Esophagus squamous epithelium (tissue), 5 donors: ENCODE results near the gene SHQ1. TPM values are rescaled to one million over a fixed set of nuclear protein-coding genes. Genes with fewer than 3 reads are reported as not detected.

Source experiments
- DNase-seq: peaks from one replicate; lab custom pipeline; 2025; lab: John Stamatoyannopoulos, UW
- H3K27ac ChIP-seq, 4 donors: fragments of 200-600 bp; sonication (generic); one replicate each; pipeline ENCODE4 v1.5.1; 2016 to 2019; ENCODE audit warnings: mild to moderate bottlenecking in 1 of 4
- H3K27me3 ChIP-seq, 4 donors: fragments of 200-600 bp; sonication (generic); 1 replicate in 3 of 4; 2 replicates in 1 of 4; pipeline versions ENCODE4 v1.5.1 to v1.6.0; 2017 to 2021; ENCODE audit warnings: antibody characterized with exemption in 1 of 4
- H3K36me3 ChIP-seq, 3 donors: fragments of 200-600 bp; sonication (generic); one replicate each; pipeline ENCODE4 v1.5.1; 2016 to 2019
- H3K4me1 ChIP-seq, 3 donors: fragments of 200-600 bp; sonication (generic); one replicate each; pipeline ENCODE4 v1.5.1; 2017 to 2019
- H3K4me3 ChIP-seq, 4 donors: fragments of 200-600 bp; sonication (generic); 1 replicate in 3 of 4; 2 replicates in 1 of 4; pipeline ENCODE4 v1.5.1; 2016 to 2019; ENCODE audit warnings: mild to moderate bottlenecking in 2 of 4, moderate library complexity in 1 of 4
- H3K9me3 ChIP-seq, 3 donors: fragments of 200-600 bp; sonication (generic); one replicate each; pipeline ENCODE4 v1.5.1; 2016 to 2019
- POLR2A ChIP-seq, 4 donors: fragments of 450-650 bp; IDR thresholded peaks; one replicate each; pipeline ENCODE4 v1.6.1; 2017; ENCODE audit warnings: antibody characterized with exemption in 4 of 4, mild to moderate bottlenecking in 4 of 4, moderate library complexity in 3 of 4
- WGBS, 2 donors: methylation state at CpG; one replicate each; pipeline ENCODE4 v1.1.5; 2018; 5-methylcytosine and 5-hydroxymethylcytosine counted together
- intact Hi-C: fragments of 100-400 bp; cut with DNase I; formaldehyde crosslinking; loops from one replicate; pipeline ENCODE4 v1.15.0; 2022
- total RNA-seq, 4 donors: library from RNA; depleted of rRNA; stranded (reverse); fragments of >200 nt; gene quantifications; one replicate each; pipeline ENCODE4 v1.1.0, GENCODE V29; 2016
- TF ChIP-seq, protein P1 (sequence below), 6 experiments: fragments of 450-650 bp in 4 of 6; fragments of 200-600 bp in 2 of 6; sonication (generic) in 2 of 6; IDR thresholded peaks; one replicate each; pipeline ENCODE4 v1.5.1; 2016 to 2019; ENCODE audit warnings: antibody characterized with exemption in 6 of 6, mild to moderate bottlenecking in 4 of 6, moderate library complexity in 4 of 6
- donor health status: DM: yes; HTN: yes; CAD: no.

Gene SHQ1
- total RNA-seq, 4 donors from 2014 or later, result 6.7 to 13.4 (median 12.5) TPM

DNA sequence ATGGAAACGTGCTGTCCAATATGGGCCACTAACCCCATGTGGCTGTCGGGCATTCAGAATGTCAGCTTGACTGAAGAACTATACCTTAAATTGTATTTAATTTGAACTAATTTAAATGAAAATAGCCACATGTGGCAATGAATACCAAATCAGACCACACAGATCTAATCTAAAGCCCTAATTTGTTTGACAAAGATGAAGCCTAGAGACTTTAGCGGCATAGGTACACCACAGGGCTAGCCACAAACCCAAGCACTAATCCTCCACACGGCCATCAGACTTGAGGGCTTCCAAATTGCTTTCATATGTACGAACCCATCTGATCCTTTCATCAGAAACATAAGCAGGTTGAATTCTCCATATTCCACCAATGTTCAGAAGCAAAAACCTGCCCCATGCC lies 81.4 kb downstream of the SHQ1 start:
- TF ChIP-seq, protein P1, sequence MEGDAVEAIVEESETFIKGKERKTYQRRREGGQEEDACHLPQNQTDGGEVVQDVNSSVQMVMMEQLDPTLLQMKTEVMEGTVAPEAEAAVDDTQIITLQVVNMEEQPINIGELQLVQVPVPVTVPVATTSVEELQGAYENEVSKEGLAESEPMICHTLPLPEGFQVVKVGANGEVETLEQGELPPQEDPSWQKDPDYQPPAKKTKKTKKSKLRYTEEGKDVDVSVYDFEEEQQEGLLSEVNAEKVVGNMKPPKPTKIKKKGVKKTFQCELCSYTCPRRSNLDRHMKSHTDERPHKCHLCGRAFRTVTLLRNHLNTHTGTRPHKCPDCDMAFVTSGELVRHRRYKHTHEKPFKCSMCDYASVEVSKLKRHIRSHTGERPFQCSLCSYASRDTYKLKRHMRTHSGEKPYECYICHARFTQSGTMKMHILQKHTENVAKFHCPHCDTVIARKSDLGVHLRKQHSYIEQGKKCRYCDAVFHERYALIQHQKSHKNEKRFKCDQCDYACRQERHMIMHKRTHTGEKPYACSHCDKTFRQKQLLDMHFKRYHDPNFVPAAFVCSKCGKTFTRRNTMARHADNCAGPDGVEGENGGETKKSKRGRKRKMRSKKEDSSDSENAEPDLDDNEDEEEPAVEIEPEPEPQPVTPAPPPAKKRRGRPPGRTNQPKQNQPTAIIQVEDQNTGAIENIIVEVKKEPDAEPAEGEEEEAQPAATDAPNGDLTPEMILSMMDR (IDR thresholded peaks at IDR 0.05), result no peak
- no peak for TF ChIP-seq POLR2A (IDR thresholded peaks at IDR 0.05)
- Histone ChIP-seq H3K4me3 (no peak overlapping the region), H3K4me1 (peaks cover 0 to 11% (median 0%) of the 10 kb centered on the region in 3 donors), H3K36me3 (peaks cover 0 to 15% (median 0%) of the 10 kb centered on the region in 3 donors), H3K9me3 (no peaks in the 10 kb centered on the region), H3K27me3 (no peaks in the 10 kb centered on the region), H3K27ac (no peak overlapping the region)
- WGBS, 2 donors, result 89 to 90% methylated on average over 5 of the region's 5 CpGs
- intact Hi-C loops, result no loop called here
- DNase-seq, result no peak

DNA sequence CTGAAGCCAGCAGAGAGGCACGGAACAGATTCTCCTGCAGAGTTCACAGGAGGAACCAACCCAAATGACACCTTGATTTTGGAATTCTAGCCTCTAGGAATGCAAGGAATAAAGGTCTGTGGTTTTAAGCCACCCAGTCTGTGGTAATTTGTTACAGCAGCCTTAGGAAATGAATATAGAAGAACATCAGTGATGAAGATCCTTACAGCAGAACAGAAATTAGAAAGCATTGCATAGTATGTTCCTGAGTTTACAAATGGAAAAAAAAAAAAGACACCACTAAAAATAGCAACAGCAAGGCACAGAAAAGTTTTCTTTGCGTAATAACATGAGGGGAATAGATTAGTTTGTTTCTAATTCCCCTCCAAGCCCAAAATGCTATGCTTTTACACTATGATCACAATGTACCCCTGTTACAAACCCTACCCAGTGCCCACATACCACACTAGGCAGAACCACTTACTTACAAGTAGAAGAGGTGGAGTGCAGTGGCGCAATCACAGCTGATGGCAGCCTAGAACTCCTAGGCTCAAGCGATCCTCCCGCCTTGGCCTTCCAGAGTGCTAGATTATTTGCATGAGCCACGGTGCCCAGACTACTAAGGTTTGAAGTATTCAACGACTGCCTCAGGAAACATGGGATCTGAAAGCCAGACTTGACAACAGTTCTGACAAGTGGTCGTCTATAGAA lies 84.3 kb downstream of the SHQ1 start:
- intact Hi-C loops, result no loop called here
- Histone ChIP-seq H3K27me3 (no peaks in the 10 kb centered on the region), H3K4me1 (peaks cover 0 to 11% (median 0%) of the 10 kb centered on the region in 3 donors), H3K9me3 (no peaks in the 10 kb centered on the region), H3K36me3 (peaks cover 0 to 15% (median 0%) of the 10 kb centered on the region in 3 donors), H3K4me3 (no peak overlapping the region), H3K27ac (no peak overlapping the region)
- DNase-seq, result no peak
- 84 to 86% methylated on average over 8 of the region's 8 CpGs for WGBS, 2 donors
- TF ChIP-seq POLR2A (IDR thresholded peaks at IDR 0.05), result no peak
- TF ChIP-seq, protein P1 (IDR thresholded peaks at IDR 0.05), result no peak

DNA sequence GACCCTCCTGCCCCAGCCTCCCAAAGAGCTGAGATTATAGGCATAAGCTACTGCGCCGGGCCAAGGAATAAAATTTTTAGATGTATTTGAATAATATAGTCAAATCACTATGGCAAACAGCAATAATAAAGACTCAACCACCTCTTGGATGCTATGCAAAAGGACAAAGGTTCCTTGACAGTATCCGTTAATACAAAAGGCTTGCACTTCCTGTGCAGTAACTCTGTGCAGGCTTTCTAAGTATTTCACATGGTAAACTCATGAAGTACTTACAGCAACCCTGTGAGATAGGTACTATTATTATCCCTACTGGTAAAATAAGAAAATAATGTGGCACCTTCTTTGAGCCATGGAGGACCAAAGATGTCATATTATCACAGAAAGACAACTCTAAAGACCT lies 86.8 kb downstream of the SHQ1 start:
- Histone ChIP-seq H3K27me3 (no peaks in the 10 kb centered on the region), H3K27ac (no peak overlapping the region), H3K36me3 (peaks cover 0 to 9% (median 0%) of the 10 kb centered on the region in 3 donors), H3K9me3 (no peaks in the 10 kb centered on the region), H3K4me1 (no peaks in the 10 kb centered on the region), H3K4me3 (no peak overlapping the region)
- WGBS, 2 donors, result 85 to 93% methylated on average over 3 of the region's 3 CpGs
- TF ChIP-seq, protein P1 (IDR thresholded peaks at IDR 0.05), result no peak
- TF ChIP-seq POLR2A (IDR thresholded peaks at IDR 0.05), result no peak
- intact Hi-C loops, result no loop called here
- no peak for DNase-seq

DNA sequence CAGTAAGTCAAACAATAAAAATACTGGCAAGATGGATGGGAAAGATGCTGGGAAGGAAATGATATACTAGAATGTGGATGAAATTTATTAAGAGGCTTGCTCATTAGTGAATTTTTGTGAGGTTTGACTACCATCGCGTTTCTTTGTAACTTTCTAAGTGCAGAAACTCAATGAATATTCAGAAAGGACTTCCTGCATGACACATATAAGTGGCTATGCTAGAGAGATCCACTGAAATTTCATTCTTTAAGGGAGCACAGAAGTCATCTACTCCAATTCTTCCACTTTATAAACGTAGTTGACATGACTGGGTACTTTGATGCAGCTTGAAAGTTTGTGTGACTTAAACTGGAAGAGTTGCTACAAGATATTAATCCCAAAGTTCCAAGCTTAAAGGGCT lies 88.0 kb downstream of the SHQ1 start:
- intact Hi-C loops, result no loop called here
- H3K27ac ChIP-seq, result no peak overlapping the region
- no peaks in the 10 kb centered on the region for H3K9me3 ChIP-seq
- H3K27me3 ChIP-seq, result no peaks in the 10 kb centered on the region
- H3K36me3 ChIP-seq, result peaks cover 0 to 7% (median 0%) of the 10 kb centered on the region in 3 donors
- no peak overlapping the region for H3K4me3 ChIP-seq
- 79 to 86% methylated on average over 3 of the region's 3 CpGs for WGBS, 2 donors
- DNase-seq, result no peak
- TF ChIP-seq, protein P1 (IDR thresholded peaks at IDR 0.05), result no peak
- no peak for TF ChIP-seq POLR2A (IDR thresholded peaks at IDR 0.05)
- H3K4me1 ChIP-seq, result peaks cover 0 to 11% (median 3%) of the 10 kb centered on the region in 3 donors

DNA sequence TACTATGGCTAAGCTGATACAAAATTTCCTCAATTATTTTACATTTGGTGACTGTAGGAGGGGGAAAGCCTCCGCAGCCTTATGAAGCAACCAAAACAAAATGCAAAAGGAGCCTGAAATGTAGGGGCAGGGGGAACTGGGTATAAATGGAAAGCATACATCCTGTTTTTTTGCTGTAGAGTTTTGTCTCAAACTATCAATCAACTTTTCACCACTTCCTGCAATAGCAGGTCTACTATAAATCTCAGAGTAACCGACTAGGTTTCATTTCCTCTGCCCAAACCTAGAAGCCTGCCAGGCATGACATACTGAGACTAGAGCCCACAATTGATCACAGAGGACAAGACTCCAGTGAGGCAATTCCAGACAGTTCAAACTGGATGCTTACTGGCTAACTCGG lies 91.3 kb downstream of the SHQ1 start:
- H3K4me1 ChIP-seq, result peaks cover 0 to 23% (median 7%) of the 10 kb centered on the region in 3 donors
- no peaks in the 10 kb centered on the region for H3K36me3 ChIP-seq
- H3K27ac ChIP-seq, result no peak overlapping the region
- H3K4me3 ChIP-seq, result no peak overlapping the region
- DNase-seq, result no peak
- no peaks in the 10 kb centered on the region for H3K9me3 ChIP-seq
- TF ChIP-seq POLR2A (IDR thresholded peaks at IDR 0.05), result no peak
- TF ChIP-seq, protein P1 (IDR thresholded peaks at IDR 0.05), result no peak
- no peaks in the 10 kb centered on the region for H3K27me3 ChIP-seq
- 67 to 72% methylated on average over 3 of the region's 3 CpGs for WGBS, 2 donors
- intact Hi-C loops, result no loop called here
